ENCODE results near the gene CLDN12.
"Not testable (repeated sequence)": the region's sequence is repeated elsewhere in the genome, so short reads cannot be mapped to it uniquely, and the experiment has no call there.

CLDN12 gene

DNA sequence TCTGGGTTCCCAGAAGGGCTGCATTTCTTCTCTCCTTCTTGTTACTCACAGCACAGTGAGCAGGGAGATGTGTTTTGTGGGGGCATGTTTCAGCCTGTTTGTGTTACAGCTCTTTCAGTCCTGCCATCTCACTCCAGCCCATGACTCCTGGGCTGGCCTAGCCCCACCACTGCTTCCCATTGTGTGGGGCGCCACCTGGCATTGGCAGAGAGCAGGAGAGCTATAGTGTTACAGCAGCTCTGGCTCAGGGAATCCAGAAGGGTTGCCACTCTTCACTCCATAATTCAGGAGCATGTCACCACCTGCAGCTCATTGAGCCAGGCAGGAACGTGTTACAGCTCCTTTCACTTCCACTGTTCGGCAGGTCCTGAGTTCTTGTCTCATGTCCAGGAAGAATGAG is 30.0 kb downstream of the CLDN12 start:
- no peak for DNase-seq

DNA sequence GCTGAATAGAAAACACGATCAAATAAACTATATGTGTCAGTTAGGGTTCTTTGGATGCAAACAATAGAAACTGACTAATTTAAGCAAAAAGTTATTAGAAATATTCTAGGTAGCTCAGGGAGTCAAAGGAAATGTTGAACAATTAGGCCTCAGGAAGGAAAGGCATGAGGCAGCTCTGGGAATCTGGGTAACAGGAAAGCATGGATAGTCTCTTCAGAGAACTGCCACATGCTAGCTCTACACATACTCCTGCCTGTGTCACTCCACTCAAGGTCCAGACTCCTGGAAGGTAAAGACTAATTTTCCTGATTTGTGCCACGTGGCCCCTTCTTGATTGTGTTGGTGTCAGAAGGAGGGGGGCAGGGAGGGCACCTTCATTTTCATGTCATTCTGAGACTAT is 42.4 kb downstream of the CLDN12 start:
- no peak for DNase-seq

DNA sequence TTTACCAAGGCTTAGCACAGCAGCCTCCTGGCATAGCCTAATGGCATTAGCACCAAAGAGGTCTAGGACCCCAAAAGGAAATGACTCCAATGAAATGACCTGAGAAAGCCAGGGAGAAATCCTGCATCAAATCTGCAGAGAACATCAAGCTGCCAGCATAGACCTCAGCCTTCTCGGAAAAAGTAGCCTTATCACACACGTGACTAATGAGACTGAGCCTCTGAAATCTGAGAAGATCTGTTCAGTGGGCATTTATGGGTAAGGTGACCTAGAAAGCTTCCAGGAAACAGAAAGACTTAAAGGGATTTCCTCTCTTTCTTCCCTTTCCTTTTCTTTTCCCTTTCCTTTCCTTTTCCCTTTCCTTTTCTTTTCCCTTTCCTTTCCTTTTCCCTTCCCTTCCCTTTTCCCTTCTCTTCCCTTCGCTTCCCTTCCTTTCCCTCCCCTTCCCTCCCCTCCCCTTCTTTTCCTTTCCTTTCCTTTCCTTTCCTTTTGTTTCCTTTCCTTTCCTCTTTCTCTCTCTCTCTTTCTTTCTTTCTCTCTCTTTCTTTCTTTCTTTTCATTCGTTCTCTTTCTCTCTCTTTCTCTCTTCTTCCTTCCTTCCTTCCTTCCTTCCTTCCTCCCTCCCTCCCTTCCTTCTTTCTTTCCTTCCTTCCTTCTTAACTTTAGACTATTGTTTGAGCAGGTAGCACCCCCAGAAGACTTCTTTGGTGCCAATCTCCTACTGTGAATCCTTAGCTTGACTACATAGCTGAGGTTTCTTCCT is 43.1 kb downstream of the CLDN12 start:
- DNase-seq = no peak

DNA sequence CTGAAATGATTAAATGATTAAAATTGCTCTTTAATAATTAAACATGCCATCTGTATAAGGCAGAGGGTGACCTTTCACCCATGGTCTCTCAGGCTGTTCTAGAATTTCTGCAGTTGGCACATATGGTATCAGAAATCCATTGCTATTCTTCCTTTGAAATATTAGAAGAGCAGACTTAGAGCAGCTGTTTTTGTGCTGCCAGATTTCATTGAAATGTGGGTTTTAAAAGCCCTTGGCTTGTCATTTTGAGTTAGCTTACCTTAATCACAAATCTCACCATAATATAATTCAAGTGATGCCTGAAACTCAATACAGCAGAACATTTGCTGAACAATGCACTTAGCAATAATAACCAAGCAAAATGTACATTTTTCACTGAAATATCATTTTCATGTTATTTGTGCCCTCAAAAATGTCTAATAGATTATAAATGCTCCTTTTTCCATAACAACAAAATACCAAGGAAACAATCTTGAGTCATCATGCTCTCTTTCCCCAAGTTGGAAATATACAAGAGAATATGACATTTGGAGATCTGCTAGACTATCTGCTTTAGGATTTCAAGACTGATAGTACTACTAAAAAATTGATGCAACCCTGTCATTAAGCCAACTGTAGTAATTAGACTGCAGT is 50.1 kb downstream of the CLDN12 start:
- no peak for DNase-seq

DNA sequence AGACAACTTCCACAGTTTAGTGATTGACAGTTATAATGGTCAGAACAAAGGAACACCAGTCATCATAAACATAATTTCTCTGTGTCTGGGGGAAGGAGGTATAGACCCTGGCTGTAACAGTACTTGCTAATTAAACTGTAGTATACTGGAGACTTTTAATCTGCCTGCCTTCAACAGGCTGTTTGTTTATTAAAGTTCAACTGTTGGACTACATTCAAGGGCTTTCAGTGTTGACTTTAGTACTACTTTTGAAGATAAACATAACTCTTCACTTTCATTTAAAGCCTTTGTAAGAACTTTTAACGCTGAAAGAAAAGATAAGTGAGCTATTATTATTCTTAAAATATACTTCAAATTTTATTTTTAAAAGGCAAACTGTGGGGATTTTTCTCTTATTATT is 50.7 kb downstream of the CLDN12 start:
- no peak for DNase-seq

DNA sequence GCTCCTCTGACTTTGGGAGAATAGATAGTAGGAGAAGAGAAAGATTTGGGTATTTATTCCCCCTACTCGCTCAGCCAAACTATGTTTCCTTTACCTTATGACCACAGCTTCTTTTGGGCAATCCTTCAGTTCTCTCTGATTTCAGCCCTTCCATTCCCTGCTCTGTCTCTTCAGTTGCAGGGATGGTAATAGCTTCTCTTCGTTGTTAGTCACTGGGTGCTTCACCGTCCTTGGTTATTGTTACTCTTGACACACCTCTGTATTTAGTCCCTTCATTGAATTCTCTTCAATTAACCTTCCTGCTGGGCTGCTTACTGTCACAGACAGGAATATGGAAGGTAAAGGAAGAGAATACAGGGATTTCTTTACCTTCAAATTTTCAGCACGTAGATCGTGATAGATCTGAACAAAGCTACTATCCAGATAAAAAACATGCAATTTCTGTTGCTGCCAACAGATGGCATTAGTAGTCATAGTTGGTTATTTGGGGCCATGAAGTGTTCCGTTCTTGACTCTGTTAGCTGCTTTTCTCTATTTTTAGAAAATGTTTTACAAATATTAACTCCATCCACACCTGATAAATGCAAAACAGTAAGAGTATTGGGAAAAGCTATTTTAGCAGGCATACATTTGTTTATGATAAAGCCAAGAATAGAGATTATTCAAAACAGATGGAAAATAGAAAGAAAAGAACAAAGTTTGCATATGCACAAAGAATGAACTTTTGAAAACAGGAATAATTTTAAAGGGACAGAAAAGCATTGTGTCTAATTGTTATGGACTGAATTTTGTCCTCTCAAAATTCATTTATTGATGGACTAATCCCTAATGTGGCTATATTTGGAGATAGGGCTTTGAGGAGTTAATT is 52.1 kb downstream of the CLDN12 start:
- peak; percentile 49 for DNase-seq

DNA sequence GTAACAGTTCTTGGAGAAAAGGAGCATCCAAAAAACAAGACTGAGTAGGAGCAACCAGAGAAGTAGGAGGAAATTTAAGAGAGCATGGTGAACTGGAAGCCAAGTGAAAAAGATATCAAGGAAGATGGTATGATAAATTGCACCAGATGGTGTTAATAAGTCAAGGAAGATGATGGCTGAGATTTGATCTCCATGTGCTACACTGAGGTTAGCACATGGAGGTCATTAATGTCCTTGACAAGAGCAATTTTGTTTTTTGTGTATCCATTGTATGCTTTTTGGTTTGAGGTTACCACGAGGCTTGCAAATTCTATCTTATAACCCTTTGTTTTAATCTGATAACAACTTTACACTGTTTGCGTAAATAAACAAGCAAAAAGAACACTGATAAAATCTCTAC is 54.8 kb downstream of the CLDN12 start:
- no peak for DNase-seq

DNA sequence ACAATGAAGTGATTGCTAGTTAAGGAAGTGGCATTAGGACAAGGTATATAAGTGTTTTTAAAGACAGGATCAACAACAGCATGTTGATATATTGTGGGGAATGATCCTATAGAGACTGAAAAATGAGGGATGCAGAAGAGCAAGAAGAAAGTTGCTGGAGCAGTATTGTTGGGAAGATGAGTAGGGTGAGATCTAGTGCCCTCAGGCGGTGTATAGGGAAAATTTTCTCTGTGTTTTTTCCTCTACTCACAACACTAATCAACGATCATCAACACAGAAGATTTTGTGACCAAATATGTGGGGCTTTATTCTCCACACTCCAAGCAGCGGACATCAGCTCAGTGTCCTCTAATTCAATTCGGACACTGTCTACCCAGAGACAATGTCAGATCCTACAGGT is 56.6 kb downstream of the CLDN12 start:
- no peak for DNase-seq

DNA sequence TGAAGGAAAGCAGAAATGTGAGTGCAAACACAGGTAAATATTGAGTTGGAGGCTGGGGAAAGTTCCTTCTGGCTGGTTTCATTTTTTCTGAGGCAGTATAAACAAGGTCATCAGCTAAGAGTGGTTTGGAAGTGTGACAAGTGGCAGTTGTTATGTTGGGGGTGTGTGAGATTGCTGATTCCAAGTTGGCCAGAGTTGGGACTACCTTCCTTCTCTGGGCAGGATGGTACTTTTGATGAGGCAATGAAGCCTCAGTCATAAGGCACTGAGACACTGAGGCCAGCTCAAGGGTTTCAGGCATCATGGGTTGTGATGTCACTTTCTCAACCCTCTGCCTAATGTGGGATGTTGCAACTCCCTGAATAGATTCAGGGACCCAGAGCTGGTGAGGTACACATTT is 58.0 kb downstream of the CLDN12 start:
- no peak for DNase-seq

DNA sequence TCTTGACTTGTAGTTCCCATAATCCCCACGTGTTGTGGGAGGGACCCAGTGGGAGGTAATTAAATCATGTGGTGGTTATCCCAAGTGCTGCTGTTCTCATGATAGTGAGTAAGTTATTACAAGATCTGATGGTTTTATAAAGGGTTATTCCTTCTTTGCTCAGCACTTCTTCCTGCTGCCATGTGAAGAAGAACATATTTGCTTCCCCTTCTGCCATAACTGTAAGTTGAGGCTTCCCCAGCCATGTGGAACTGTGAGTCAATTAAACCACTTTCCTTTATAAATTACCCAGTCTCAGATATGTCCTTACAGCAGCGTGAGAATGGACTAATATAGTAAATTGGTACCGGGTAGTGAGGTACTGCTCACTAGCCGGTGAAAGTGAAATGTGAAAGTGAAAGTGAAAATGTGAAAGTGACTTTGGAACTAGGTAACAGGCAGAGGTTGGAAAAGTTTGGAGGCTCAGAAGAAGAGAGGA is 59.9 kb downstream of the CLDN12 start:
- not testable (repeated sequence) for DNase-seq

Measured in fibroblast of skin of scalp (primary cell).